Hematopoietic multipotent progenitor cell treated with erythropoietin and hydrocortisone succinate and interleukin-3 and kit ligand, for 8 days (in vitro differentiated cells): ENCODE data around the gene KRTAP8-1.

Experiments
- DNase-seq: peaks from one replicate; pipeline ENCODE4 v3.0.0-alpha.2; 2015

KRTAP8-1 gene, protein sequence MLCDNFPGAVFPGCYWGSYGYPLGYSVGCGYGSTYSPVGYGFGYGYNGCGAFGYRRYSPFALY

DNA sequence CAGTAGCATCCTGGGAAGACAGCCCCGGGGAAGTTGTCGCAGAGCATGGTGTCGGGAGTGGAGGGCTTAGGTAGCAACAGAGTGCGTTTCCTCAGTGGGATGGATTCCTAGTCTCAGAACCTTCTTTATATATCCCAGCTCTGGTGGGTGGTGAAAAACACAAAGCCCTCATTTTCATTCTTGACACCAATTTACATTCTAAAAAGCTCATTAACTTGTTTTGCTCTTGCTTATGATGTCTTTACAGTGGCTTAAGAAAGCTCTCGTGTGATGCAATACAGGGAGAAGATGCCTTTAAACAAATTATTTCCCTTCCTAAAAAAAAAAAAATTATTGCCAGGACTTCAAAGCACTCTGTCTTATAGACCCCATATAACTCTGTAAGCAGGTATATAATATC lies at the start of gene KRTAP8-1:
Gene KRTAP8-1 (minus strand): TSS at position 101 of the 400 bp plus-strand sequence. CDS start 54 bp downstream, at position 47.
- no peak for DNase-seq

DNA sequence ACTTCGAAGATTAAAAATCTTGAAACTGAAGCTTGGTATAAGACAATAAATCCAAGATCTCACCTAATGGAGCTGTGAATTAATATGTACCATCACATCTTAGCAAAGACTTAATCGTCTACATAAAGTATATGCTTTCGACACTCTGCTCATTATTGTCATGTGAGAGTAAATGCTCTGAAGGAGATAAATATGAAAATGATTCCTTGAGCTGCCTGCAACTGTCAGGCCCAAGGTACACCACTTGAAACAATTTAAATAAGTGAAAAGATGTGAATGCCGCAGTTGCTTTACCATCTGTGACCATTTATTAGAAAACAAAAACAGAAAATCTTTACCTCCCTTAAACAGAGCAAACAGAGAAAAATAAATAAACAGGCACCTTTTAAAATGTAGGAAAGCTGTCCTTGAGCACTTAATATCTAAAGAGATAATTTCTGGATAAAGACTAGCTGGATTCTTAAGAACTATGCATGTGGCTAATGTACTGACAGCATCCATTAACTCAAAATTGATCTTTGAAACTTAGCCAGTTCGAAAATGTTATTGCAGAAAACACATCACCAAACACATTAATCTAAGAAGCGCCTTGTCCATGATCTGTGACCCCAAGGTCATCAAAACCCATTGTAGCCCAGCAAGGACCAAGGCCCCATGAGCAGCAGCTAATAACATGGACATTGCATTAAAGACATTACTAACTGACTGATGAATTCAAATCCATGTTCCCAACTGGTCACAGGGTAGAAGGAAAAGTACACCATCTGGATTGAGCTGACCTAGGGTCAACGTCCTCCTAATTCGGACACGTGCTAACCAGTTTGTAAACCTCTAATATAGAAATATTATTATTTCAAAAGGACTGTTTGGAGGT lies 34.8 kb upstream of the KRTAP8-1 start:
- DNase-seq = no peak

DNA sequence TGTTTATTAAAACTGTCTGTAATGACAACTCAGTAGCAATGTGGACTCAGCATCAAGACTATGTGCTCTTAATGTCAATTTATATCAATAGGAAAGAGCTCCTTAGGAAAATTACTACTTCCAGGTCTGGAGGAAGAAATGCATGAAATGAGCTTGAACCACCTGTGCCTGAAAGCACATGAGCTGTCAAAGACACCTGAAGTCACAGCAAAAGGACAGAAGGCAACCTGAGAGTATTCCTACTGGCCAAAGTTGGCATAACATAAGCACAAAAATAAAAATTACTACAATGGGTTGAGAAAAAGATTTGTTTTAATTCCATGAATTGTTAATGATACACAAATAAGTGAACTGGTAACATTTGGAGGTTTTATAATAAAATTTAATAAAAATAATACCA lies 29.9 kb upstream of the KRTAP8-1 start:
- DNase-seq = no peak

DNA sequence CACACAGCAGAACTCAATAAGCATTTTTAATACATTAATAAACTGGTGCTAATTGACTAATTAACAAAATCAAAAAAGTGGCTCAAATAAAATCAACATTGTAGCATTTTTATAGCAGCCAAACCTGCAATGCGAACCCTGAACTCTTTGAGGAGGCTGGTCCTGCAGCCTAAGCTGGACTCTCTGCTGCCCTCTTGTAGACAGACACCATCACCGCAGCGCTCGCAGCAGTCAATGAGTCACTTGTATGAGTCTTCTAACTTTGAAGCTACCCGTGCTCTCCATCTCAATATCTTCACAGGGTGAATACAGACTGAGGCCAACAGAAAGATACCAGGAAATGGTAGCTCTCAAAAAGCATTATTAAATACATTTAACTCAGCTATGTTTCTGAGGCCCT lies 26.2 kb upstream of the KRTAP8-1 start:
- peak; percentile 10 for DNase-seq

GRCh38 chr21:30838536-30838935 lies 25.5 kb upstream of the KRTAP8-1 start:
- DNase-seq = no peak

DNA sequence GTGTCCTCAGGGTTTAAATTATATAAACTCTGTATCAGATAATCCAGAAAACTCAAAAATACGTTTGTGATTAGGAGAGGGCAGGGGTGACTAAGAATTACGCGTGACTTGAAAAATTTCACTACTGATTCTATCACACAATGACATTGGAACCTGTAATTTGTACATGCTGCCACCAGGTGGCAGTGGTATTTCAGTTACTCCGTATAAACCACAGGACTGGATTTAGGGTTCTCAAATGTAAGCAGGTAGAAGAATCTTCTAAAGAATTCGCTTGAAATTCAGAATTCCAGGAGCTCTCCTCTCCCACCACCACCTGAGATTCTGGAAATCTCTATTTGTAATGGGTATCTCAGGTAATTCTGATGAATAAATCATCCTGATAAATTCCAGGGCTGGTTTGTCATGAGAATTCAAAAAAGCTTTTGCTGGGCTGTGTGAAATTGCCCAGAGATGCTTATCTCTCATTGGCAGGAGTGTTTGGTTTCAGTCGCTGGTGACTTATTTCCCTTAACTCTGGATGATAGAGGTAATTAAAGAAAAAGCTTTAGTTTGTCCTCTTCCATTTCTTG lies 18.2 kb upstream of the KRTAP8-1 start:
- peak; percentile 52 for DNase-seq

GRCh38 chr21:30829659-30830058 lies 16.6 kb upstream of the KRTAP8-1 start, which contains the start of gene KRTAP7-1:
Gene KRTAP7-1 (minus strand): TSS chr21:30829759. CDS start chr21:30829698, 61 bp downstream.
- DNase-seq = no peak

DNA sequence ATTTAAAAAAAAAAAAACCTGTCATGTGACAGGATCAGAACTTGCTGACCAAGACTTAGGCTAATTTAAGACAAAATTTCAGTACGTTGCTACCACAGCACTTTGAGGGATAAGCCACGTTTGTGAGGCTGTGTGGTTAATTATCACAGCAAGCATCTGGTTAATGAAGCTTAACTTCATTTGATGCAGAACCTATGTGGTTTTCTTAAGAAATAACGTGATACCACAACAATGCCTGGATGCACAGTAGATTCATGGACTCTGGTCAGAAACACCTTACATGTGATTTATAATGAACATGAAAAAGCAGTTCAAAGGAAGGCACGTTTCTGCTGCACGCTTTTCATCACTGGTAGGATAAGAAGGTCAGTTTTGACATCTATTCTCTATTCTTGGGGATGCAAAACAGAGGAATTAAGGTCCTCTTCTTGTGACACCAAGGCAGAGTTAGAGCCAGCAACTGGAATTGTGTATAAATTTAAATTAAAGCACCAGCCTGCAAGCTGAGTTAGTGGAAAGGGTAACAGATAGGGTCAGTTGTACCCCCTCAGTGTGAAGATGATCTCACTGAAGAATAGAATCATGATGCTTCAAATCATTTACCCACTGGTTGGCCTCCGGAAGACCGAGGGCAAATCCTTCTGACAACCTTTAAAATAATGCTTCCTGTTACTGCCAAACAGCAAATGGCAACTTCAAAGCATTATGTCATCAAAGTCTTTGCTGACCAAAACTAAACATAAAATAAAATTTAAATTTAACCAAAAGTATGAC lies 6.0 kb upstream of the KRTAP8-1 start:
- no peak for DNase-seq

DNA sequence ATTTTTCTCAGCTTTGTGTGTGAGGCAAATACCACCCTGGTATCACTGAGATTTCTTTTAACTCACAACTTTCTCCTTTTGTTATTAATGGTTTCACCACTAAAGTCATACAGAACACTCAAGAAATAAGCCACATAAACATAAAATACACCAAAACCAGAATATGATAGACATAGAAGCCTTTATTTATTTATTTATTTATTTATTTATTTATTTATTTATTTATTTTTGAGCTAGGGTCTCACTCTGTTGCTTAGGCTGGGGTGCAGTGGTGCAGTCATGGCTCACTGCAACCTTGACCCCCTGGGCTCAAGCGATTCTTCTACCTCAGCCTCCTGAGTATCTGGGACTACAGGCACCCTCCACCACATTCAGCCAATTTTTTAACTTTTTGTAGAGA lies 12.5 kb downstream of the KRTAP8-1 start:
- no peak for DNase-seq

- DNase-seq = no peak
Measured at GRCh38 chr21:30793581-30794314, 19.3 kb downstream of the KRTAP8-1 start.

DNA sequence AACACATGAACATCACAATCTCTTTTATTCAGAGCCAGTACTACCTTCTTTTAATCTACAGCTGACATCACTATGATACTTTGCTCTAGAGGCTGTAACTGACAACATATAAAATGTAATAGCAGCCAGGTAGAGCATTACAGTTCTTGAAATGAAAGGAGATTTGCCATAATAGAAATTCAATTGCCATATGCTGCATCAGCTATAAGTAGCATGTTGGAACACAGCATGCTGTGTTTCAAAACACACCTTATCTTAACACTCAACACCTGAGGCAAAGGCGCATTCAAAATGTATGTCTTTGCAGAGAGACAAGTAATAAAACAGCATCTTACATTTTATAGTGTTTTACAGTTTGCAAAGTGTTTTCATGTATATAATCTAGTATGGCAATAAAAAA lies 33.8 kb downstream of the KRTAP8-1 start:
- DNase-seq = no peak

DNA sequence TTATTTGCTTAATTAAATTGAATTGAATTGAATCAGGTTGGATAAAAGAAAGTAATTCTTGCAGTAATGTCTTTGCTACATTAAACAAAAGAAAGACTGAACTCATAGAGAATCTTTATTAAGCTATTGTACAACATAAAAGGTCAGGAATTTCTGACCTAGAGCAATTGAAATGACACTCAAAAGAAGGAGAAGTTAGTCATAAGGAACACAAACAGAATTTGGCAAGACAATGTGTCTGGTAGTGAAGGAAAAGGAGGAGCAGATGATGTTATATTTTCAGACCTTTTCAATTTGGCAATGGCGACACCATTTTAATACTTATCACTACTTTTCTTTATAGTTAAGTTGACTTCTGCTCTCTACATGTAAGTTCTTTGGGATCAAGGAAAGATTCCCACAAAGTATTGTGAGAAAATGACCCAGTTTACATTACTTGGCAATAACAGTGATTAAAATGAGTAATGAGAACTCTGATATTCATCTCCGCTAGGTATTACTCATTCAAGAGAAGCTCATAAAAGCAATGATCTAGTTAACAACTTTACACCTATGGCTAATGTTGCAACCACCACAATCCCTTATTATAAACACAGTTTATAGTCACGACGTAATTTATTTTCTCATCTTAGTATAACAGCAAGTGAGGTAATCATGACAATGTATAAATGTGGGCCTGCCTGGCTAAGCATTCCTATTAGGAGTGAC lies 43.2 kb downstream of the KRTAP8-1 start:
- no peak for DNase-seq
